ENCODE measurements around the gene LILRA1.

DNA sequence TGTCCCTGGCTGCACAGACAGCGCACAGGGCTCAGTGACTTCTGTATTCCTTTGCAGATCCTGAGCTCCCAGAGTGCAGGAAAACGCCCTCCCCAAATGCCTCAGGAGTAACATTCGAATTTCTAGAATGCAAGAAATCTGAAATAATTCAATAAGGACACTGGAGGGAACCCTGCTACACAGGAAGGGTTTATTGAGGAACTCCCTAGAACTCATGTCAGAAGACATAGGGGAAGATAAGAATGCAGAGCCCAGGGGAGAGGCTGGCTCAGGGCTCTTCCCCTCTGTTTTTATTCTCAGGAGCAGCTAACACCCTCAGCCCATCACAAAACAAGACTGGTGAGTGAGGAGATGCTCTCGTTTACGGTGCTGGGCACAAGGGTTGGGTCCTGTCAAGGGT, 6.8 kb downstream of the LILRA1 start:
- no peak for TF ChIP-seq CTCF (IDR thresholded peaks at IDR 0.05; ENCODE audit: low read depth, low read length, poor library complexity, severe bottlenecking)
- TF ChIP-seq EZH2phosphoT487 (IDR thresholded peaks at IDR 0.05; ENCODE audit: borderline replicate concordance, low read length): no peak

All from DOHH2 (cell line).